Thymus (tissue), 11 donors: ENCODE measurements around the gene THY1. TPM values are rescaled to one million over a fixed set of nuclear protein-coding genes. Genes with fewer than 3 reads are reported as not detected.
A peak's percentile ranks its signal among the peaks of the same experiment; 100 is the strongest.
"Not testable (repeated sequence)": the region's sequence is repeated elsewhere in the genome, so short reads cannot be mapped to it uniquely, and the experiment has no call there.

Experiments
- DNase-seq, 9 donors: peaks; one replicate each; pipeline ENCODE4 v3.0.0-alpha.2; 2013; ENCODE audit warnings: low spot score in 9 of 9, low read depth in 6 of 9, missing footprints in 1 of 9
- H3K27ac ChIP-seq, 2 donors: one replicate each; pipeline ENCODE4 v1.5.1; 2013; ENCODE audit warnings: control low read depth in 1 of 2, low read depth in 1 of 2, low read length in 1 of 2, mild to moderate bottlenecking in 1 of 2, moderate library complexity in 1 of 2
- H3K27me3 ChIP-seq, 2 donors: one replicate each; pipeline ENCODE4 v1.5.1; 2013; ENCODE audit warnings: low read length in 1 of 2; ENCODE audit not compliant: control insufficient read depth in 2 of 2, insufficient read depth in 1 of 2
- H3K36me3 ChIP-seq, 2 donors: one replicate each; pipeline ENCODE4 v1.5.1; 2013; ENCODE audit warnings: low read length in 1 of 2, mild to moderate bottlenecking in 1 of 2, moderate library complexity in 1 of 2; ENCODE audit not compliant: control insufficient read depth in 2 of 2, insufficient read depth in 2 of 2
- H3K4me1 ChIP-seq, 2 donors: one replicate each; pipeline ENCODE4 v1.5.1; 2013; ENCODE audit warnings: low read length in 2 of 2; ENCODE audit not compliant: control insufficient read depth in 2 of 2, insufficient read depth in 2 of 2
- H3K4me3 ChIP-seq, 2 donors: one replicate each; pipeline ENCODE4 v1.5.1; 2013; ENCODE audit warnings: low read length in 2 of 2, control low read depth in 1 of 2, mild to moderate bottlenecking in 1 of 2
- H3K9me3 ChIP-seq, 2 donors: one replicate each; pipeline ENCODE4 v1.5.1; 2013; ENCODE audit warnings: low read length in 1 of 2, mild to moderate bottlenecking in 1 of 2; ENCODE audit not compliant: control insufficient read depth in 2 of 2, insufficient read depth in 1 of 2
- WGBS: extraction: QIAGEN DNeasy Blood & Tissue Kit; methylation state at CpG from one replicate; pipeline ENCODE4 v1.1.7; 2013; 5-methylcytosine and 5-hydroxymethylcytosine counted together
- polyA plus RNA-seq: library from polyadenylated mRNA; stranded (reverse); fragments of 200-250 nt; gene quantifications from one replicate; pipeline ENCODE4 v1.2.3, GENCODE V29; 2013
- total RNA-seq: library from RNA; stranded (reverse); fragments of 120-200 nt; gene quantifications from one replicate; pipeline ENCODE4 v1.2.4, GENCODE V29; 2013
- donor health status: healthy.

THY1 gene
- total and polyA plus RNA-seq, 2 donors: 15.3 to 88.8 TPM

DNA sequence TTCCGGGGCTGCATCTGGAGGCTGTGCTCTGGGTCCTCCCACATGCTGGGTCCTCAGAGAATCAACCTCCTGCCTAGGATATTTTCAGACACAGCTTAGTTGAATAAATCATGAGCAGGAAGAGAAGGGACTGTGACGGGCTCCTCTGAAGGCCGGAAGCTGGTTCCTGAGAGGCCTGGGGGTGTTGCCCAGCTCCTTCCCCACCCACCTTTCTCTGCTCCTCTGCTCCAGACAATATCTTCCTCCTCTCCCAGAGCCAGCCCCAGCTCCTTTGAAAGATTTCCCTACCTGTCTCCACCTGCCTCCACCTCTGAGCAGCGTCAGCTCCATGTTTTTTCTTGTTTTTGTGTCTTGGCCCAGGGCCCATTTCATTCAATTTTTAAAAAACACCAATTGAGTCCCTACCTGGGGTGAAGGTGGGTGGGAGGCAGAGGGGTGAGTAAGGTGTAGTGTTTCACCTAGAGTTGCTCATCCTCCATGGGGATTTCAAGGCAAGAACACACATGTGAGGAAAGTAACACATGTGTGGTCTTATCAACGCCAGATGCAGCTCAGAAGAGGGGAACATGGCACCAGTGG lies 24.8 kb upstream of the THY1 start:
- no peaks in the 10 kb centered on the region for H3K27me3 ChIP-seq
- peak in 2 of 9 donors; percentile 11 to 33 for DNase-seq
- H3K36me3 ChIP-seq: no peaks in the 10 kb centered on the region
- peaks cover 0 to 1% of the 10 kb centered on the region in 2 donors for H3K9me3 ChIP-seq
- no peak overlapping the region for H3K4me3 ChIP-seq
- H3K4me1 ChIP-seq: peaks cover 2 to 13% of the 10 kb centered on the region in 2 donors
- WGBS: 64% methylated on average over 5 of the region's 5 CpGs
- H3K27ac ChIP-seq: peak overlapping the region; percentile 69 to 74

- H3K9me3 ChIP-seq: peaks cover 0 to 1% of the 10 kb centered on the region in 2 donors
- peaks cover 2 to 13% of the 10 kb centered on the region in 2 donors for H3K4me1 ChIP-seq
- 65% methylated on average over 10 of the region's 10 CpGs for WGBS
- H3K27me3 ChIP-seq: no peaks in the 10 kb centered on the region
- DNase-seq: no peak
- no peaks in the 10 kb centered on the region for H3K36me3 ChIP-seq
- no peak overlapping the region for H3K4me3 ChIP-seq
- H3K27ac ChIP-seq: peak overlapping the region; percentile 69 to 74
Measured at GRCh38 chr11:119446871-119447663, 24.1 kb upstream of the THY1 start.

- H3K9me3 ChIP-seq: peaks cover 0 to 1% of the 10 kb centered on the region in 2 donors
- H3K36me3 ChIP-seq: no peaks in the 10 kb centered on the region
- H3K4me1 ChIP-seq: peaks cover 2 to 13% of the 10 kb centered on the region in 2 donors
- DNase-seq: no peak
- no peak overlapping the region for H3K4me3 ChIP-seq
- peak overlapping the region; percentile 3 to 25 for H3K27ac ChIP-seq
- no peaks in the 10 kb centered on the region for H3K27me3 ChIP-seq
- WGBS: 94% methylated on average over 8 of the region's 8 CpGs
Measured at GRCh38 chr11:119446434-119446833, 23.5 kb upstream of the THY1 start.

DNA sequence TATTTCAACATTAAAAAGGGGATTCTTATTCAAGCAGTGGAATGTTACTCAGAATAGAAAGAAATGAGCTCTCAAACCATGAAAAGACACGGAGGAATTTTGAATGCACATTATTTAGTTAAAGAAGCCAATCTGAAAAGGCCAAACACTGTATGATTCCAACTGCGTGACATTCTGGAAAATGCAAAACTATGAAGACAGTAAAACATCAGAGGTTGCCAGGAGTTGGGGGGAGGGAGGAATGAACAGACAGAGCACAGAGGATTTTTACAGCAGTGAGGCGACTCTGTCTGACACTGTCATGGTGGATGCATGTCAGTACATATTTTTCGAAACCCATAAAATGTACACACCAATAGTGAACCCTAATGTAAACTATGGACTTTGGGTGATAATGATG lies 22.9 kb upstream of the THY1 start:
- 94% methylated on average over 4 of the region's 4 CpGs for WGBS
- Histone ChIP-seq H3K27ac (peak overlapping the region in 1 of 2 donors; percentile 76), H3K27me3 (no peaks in the 10 kb centered on the region), H3K9me3 (peaks cover 0 to 1% of the 10 kb centered on the region in 2 donors), H3K36me3 (no peaks in the 10 kb centered on the region), H3K4me3 (no peak overlapping the region), H3K4me1 (peaks cover 2 to 13% of the 10 kb centered on the region in 2 donors)
- DNase-seq: no peak

- Histone ChIP-seq H3K9me3 (peaks cover 0 to 1% of the 10 kb centered on the region in 2 donors), H3K27me3 (no peaks in the 10 kb centered on the region), H3K36me3 (no peaks in the 10 kb centered on the region), H3K27ac (peak overlapping the region; percentile 46 to 76), H3K4me3 (no peak overlapping the region), H3K4me1 (peaks cover 2 to 13% of the 10 kb centered on the region in 2 donors)
- WGBS: 94% methylated on average over 11 of the region's 11 CpGs
- no peak for DNase-seq
Measured at GRCh38 chr11:119445379-119445778, 22.4 kb upstream of the THY1 start.

GRCh38 chr11:119441898-119442243 lies 18.9 kb upstream of the THY1 start:
- 91% methylated on average over 5 of the region's 5 CpGs for WGBS
- H3K27me3 ChIP-seq: no peaks in the 10 kb centered on the region

DNA sequence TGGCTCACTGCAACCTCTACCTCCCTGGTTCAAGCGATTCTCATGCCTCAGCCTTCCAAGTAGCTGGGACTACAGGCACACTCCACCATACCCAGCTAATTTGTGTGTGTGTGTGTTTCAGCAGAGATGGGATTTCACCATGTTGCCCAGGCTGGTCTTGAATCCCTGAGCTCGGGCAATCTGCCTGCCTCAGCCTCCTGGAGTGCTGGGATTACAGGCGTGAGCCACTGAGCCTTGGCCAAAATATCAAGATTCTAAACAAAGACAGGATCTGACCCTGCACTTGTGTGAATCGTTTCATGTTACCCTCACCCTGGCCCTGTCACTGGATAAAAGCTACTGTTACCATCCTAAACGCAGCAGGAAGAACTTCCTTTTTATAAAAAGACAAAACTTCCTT lies 15.6 kb upstream of the THY1 start:
- no peaks in the 10 kb centered on the region for H3K36me3 ChIP-seq
- H3K4me3 ChIP-seq: no peak overlapping the region
- H3K4me1 ChIP-seq: peaks cover 0 to 2% of the 10 kb centered on the region in 2 donors
- 67% methylated on average over 5 of the region's 5 CpGs for WGBS
- H3K9me3 ChIP-seq: no peaks in the 10 kb centered on the region
- DNase-seq: no peak
- H3K27me3 ChIP-seq: no peaks in the 10 kb centered on the region
- no peak overlapping the region for H3K27ac ChIP-seq

More at GRCh38 chr11:119441898-119442243, 18.9 kb upstream of the THY1 start:
- Histone ChIP-seq H3K27ac (no peak overlapping the region), H3K9me3 (peaks cover 0 to 1% of the 10 kb centered on the region in 2 donors), H3K4me3 (no peak overlapping the region), H3K4me1 (peaks cover 0 to 6% of the 10 kb centered on the region in 2 donors), H3K36me3 (no peaks in the 10 kb centered on the region)
- DNase-seq: no peak

DNA sequence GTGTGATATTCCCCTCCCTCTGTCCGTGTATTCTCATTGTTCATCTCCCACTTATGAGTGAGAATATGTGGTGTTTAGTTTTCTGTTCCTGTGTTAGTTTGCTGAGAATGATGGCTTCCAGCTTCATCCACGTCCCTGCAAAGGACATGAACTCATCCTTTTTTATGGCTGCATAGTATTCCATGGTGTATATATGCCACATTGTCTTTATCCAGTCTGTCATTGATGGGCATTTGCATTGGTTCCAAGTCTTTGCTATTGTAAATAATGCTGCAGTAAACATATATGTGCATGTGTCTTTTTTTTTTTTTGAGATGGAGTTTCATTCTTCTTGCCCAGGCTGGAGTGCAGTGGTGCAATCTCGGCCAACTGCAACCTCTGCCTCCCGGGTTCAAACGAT lies 14.5 kb upstream of the THY1 start:
- H3K9me3 ChIP-seq, H3K27me3 ChIP-seq, H3K4me3 ChIP-seq, H3K4me1 ChIP-seq, H3K36me3 ChIP-seq, H3K27ac ChIP-seq, DNase-seq: not testable (repeated sequence)
- 95% methylated on average over 5 of the region's 5 CpGs for WGBS

DNA sequence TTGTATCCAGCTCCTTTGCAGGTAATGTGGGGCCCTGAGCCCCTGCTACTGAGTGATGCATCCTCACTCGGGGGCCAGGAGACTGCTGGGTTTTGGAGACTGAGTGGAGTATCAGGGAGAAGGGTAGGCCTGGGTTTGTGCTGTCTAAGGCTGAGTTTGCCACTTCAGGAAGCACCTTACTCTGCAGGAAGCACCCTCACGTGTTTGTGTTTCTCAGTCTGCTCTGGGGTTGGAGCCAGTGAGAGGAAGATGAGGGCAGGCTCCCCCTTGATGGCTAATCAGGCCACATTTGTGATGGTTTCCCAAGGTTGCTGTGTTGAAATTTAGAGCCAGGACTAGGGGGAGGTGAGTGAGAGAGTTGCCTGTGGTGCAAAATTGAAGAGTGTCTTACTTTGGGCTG lies 13.7 kb upstream of the THY1 start:
- Histone ChIP-seq H3K27ac (no peak overlapping the region), H3K9me3 (no peaks in the 10 kb centered on the region), H3K4me1 (peaks cover 0 to 10% of the 10 kb centered on the region in 2 donors), H3K4me3 (no peak overlapping the region), H3K36me3 (no peaks in the 10 kb centered on the region), H3K27me3 (peaks cover 0 to 12% of the 10 kb centered on the region in 2 donors)
- no peak for DNase-seq
- WGBS: 21% methylated on average over 2 of the region's 2 CpGs
